ENCODE data around the gene SPAG8.
A peak's percentile ranks its signal among the peaks of the same experiment; 100 is the strongest.

The SPAG8 gene, protein sequence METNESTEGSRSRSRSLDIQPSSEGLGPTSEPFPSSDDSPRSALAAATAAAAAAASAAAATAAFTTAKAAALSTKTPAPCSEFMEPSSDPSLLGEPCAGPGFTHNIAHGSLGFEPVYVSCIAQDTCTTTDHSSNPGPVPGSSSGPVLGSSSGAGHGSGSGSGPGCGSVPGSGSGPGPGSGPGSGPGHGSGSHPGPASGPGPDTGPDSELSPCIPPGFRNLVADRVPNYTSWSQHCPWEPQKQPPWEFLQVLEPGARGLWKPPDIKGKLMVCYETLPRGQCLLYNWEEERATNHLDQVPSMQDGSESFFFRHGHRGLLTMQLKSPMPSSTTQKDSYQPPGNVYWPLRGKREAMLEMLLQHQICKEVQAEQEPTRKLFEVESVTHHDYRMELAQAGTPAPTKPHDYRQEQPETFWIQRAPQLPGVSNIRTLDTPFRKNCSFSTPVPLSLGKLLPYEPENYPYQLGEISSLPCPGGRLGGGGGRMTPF

DNA sequence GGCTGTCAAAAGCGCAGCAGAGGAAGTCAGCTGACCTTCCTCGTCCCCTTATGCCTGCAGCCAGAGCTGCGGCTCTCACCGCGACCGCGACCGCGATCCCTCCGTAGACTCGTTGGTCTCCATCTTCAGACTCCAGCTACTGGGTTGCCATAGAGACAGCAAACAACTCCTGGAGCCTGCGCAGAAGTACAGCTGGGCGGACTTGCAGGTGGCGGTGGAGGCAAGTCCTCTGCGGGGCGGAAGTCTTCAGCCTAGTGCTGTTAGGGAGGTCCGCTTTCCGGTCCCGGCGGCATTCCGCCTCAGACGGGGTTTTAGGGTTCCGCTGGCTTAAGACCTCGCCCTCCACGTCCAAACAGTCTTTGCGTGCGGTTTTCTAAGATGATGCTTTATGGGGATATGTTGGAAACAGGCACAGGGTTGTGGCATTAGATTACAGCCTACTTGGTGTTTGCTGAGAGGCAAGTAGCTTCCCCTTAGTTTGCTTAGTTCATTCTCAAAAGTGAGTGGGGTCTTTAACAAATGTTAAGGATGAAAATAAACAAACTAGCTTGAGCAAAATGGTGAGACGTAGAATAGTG, at the start of gene SPAG8:
Gene SPAG8, minus strand, starts transcription at position 238 of the 578 bp plus-strand sequence. Its CDS starts 115 bp downstream, at position 123.
- Mint-ChIP-seq H3K27me3 (peaks cover 10% of the 10 kb centered on the region), H3K36me3 (peaks cover 18% of the 10 kb centered on the region), H3K27ac (peak within 1 kb of the TSS; percentile 96), H3K4me1 (peaks cover 47% of the 10 kb centered on the region), H3K4me3 (peak within 1 kb of the TSS; percentile 74), H3K9me3 (peaks cover 3% of the 10 kb centered on the region)
- CTCF ChIA-PET = interaction anchor here (0.8 to 2.7 kb wide), 10 partner anchors 13 to 208 kb away, joined by 3 to 14 read pairs (median 4); partner anchors contain the start of genes CCDC107, CREB3, RMRP and TLN1
- DNase-seq = peak; percentile 98

DNA sequence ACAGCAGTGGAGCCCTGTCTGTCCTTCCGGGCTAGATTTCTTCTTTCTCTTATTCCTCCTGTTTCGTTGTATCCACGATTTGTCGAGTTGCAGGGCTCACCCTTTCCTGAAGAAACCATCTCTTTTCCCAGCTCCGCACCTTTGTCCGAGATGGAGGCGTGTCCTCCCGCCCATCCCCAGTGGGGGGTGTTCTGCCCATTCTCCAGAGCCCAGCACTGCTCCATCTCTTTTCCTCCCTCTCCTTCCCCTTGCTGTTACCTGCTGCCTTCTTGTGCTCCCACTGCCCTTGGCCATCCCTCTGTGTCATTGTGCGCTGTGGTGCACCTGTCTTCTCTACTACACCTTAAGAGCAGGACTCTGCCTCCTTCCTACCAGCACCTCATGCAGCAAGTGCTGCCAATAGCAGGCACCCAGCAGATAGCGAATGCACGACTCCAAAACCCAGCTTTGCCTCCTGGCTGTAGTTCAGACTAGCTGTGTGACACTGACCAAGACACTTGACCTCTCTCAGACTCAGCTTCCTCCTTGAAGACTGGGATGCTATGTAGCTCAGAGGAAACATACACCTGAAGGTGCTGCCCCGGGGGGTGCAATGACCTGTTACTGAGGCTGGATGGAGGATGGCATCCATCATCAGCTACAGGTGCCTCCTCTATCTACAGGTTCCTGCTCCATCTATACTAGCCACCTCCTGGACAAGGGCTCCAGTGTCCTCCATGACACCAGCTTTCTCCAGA, 49.3 kb upstream of the SPAG8 start:
- Mint-ChIP-seq H3K27ac (no peak overlapping the region), H3K9me3 (no peaks in the 10 kb centered on the region), H3K4me1 (peaks cover 7% of the 10 kb centered on the region), H3K4me3 (no peak overlapping the region), H3K27me3 (peaks cover 62% of the 10 kb centered on the region), H3K36me3 (no peaks in the 10 kb centered on the region)
- DNase-seq = no peak
- CTCF ChIA-PET = interaction anchor here (1.3 kb wide), 1 partner anchor 162 kb away, joined by 4 read pairs; no protein-coding TSS in a partner anchor

GRCh38 chr9:35859990-35860339, 47.9 kb upstream of the SPAG8 start:
- H3K9me3 Mint-ChIP-seq = no peaks in the 10 kb centered on the region
- no peak overlapping the region for H3K27ac Mint-ChIP-seq
- no peak for DNase-seq
- H3K36me3 Mint-ChIP-seq = no peaks in the 10 kb centered on the region
- peaks cover 7% of the 10 kb centered on the region for H3K4me1 Mint-ChIP-seq
- peaks cover 60% of the 10 kb centered on the region for H3K27me3 Mint-ChIP-seq
- no peak overlapping the region for H3K4me3 Mint-ChIP-seq
- CTCF ChIA-PET = interaction anchor here (1.3 kb wide), 1 partner anchor 163 kb away, joined by 4 read pairs; no protein-coding TSS in a partner anchor

DNA sequence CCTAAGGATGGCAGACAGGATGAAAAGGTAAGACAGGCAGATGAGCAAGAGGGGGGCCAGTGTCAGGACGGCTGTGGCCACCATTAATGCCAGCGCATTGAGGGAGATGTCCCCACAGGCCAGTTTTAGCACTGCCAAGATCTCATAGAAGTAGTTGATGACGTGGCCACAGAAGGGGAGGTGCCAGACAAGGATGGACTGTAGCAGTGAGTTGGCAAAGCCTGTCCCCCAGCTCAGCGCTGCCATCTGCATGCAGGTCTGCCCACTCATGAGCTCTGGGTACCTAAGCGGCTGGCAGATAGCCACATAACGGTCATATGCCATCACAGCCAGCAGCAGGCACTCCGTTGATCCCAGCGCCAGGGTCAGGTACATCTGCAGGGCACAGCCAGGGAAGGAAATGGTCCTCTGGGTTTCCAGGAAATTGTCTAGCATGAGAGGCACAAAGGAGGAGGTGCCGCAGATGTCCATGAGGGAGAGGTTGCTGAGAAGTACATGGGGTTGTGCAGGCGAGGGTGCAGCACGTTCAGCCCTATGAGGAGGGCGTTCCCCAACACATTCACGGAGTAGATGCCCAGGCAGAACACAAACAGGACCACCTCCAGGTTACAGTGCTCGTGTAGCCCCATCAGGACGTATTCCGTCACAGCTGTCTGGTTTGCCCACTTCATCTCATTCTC, 47.4 kb upstream of the SPAG8 start:
- Mint-ChIP-seq H3K9me3 (no peaks in the 10 kb centered on the region), H3K4me3 (no peak overlapping the region), H3K27me3 (peaks cover 56% of the 10 kb centered on the region), H3K4me1 (peaks cover 7% of the 10 kb centered on the region), H3K36me3 (no peaks in the 10 kb centered on the region), H3K27ac (no peak overlapping the region)
- CTCF ChIA-PET = no interaction called here
- DNase-seq = no peak

DNA sequence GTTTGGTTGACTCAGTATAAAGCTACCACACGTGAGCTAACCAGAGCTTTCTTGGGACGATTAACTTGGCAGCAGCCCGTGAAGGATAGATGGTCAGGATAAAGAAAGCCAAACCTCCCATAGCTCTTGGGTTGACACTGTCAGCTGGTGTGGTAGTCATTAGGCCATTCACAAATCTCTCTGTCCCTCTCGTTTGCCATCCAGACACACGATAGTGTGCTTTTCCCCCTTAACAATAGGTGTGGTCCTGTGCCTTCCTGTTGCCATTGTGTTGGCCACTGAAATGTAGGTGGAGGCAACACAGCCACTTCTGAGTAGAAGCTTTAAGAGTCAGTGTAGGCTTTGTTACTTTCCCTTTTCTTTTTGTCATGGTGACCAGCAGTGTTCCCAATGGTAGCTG, 46.4 kb upstream of the SPAG8 start:
- H3K27me3 Mint-ChIP-seq = peaks cover 61% of the 10 kb centered on the region
- H3K9me3 Mint-ChIP-seq = no peaks in the 10 kb centered on the region
- H3K4me1 Mint-ChIP-seq = peaks cover 7% of the 10 kb centered on the region
- no peaks in the 10 kb centered on the region for H3K36me3 Mint-ChIP-seq
- no peak overlapping the region for H3K27ac Mint-ChIP-seq
- DNase-seq = no peak
- CTCF ChIA-PET = interaction anchor here (1.6 to 1.9 kb wide), 3 partner anchors 10 to 32 kb away, joined by 4 to 7 read pairs (median 4); no protein-coding TSS in a partner anchor
- no peak overlapping the region for H3K4me3 Mint-ChIP-seq

GRCh38 chr9:35856882-35857281, 44.8 kb upstream of the SPAG8 start:
- Mint-ChIP-seq H3K4me1 (peaks cover 7% of the 10 kb centered on the region), H3K36me3 (no peaks in the 10 kb centered on the region), H3K9me3 (no peaks in the 10 kb centered on the region), H3K27ac (no peak overlapping the region), H3K27me3 (peaks cover 54% of the 10 kb centered on the region), H3K4me3 (no peak overlapping the region)
- DNase-seq = no peak
- CTCF ChIA-PET = interaction anchor here (1.1 to 1.9 kb wide), 6 partner anchors 9 to 1558 kb away, joined by 3 to 7 read pairs (median 4); no protein-coding TSS in a partner anchor

- no peaks in the 10 kb centered on the region for H3K36me3 Mint-ChIP-seq
- H3K9me3 Mint-ChIP-seq = no peaks in the 10 kb centered on the region
- CTCF ChIA-PET = interaction anchor here (1.2 kb wide), 1 partner anchor 1559 kb away, joined by 3 read pairs; no protein-coding TSS in a partner anchor
- H3K4me1 Mint-ChIP-seq = peaks cover 7% of the 10 kb centered on the region
- H3K27me3 Mint-ChIP-seq = peaks cover 48% of the 10 kb centered on the region
- no peak for DNase-seq
- H3K4me3 Mint-ChIP-seq = no peak overlapping the region
- no peak overlapping the region for H3K27ac Mint-ChIP-seq
These were observed 44.1 kb upstream of the SPAG8 start for GRCh38 chr9:35856206-35856605.

- no peaks in the 10 kb centered on the region for H3K36me3 Mint-ChIP-seq
- CTCF ChIA-PET = interaction anchor here (1.6 kb wide), 1 partner anchor 28 kb away, joined by 3 read pairs; no protein-coding TSS in a partner anchor
- no peak for DNase-seq
These were observed 42.2 kb upstream of the SPAG8 start for GRCh38 chr9:35854091-35854762.

DNA sequence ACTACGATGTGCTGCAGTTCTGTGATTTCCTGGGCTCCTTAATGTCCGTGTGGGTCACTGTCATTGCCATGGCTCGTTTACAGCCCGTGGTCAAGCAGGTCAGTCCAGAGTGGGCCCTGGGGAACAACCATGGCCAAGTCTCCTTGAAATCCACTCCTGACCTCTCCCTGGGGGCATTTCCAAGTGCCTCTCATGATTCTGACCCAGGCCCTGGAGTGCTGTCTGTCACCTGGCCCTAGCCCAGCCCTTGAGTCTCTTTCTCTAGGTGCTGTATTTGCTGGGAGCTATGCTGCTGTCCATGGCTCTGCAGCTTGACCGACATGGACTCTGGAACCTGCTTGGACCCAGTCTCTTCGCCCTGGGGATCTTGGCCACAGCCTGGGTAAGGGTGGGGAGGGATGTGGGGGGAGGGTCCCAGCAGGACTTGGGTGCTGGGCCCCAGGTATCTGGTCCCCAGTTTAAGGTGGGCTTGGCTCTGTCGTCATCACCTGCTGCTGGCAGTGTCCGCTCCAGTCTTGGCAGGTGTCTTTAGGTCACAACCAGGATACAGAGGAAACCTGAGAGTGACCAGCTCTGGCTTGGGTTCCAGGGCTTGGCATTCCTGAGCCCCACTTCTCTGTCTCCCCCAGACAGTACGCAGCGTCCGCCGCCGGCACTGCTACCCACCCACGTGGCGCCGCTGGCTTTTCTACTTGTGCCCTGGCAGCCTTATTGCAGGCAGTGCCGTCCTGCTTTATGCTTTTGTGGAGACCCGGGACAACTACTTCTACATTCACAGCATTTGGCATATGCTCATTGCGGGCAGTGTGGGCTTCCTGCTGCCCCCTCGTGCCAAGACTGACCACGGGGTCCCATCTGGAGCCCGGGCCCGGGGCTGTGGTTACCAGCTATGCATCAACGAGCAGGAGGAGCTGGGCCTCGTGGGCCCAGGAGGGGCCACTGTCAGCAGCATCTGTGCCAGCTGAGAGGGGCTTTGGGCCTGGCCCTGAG, 41.1 kb upstream of the SPAG8 start:
- H3K27me3 Mint-ChIP-seq = peaks cover 20% of the 10 kb centered on the region
- H3K4me1 Mint-ChIP-seq = no peaks in the 10 kb centered on the region
- no peak overlapping the region for H3K27ac Mint-ChIP-seq
- H3K36me3 Mint-ChIP-seq = no peaks in the 10 kb centered on the region
- CTCF ChIA-PET = interaction anchor here (1.1 kb wide), 1 partner anchor 63 kb away, joined by 3 read pairs; no protein-coding TSS in a partner anchor
- H3K9me3 Mint-ChIP-seq = no peaks in the 10 kb centered on the region
- no peak overlapping the region for H3K4me3 Mint-ChIP-seq
- no peak for DNase-seq

More at GRCh38 chr9:35854091-35854762, 42.2 kb upstream of the SPAG8 start:
- H3K4me3 Mint-ChIP-seq = no peak overlapping the region
- no peaks in the 10 kb centered on the region for H3K9me3 Mint-ChIP-seq
- no peak overlapping the region for H3K27ac Mint-ChIP-seq
- H3K27me3 Mint-ChIP-seq = peaks cover 29% of the 10 kb centered on the region
- peaks cover 7% of the 10 kb centered on the region for H3K4me1 Mint-ChIP-seq

- H3K27me3 Mint-ChIP-seq = peaks cover 15% of the 10 kb centered on the region
- CTCF ChIA-PET = interaction anchor here (1.1 kb wide), 1 partner anchor 62 kb away, joined by 3 read pairs; no protein-coding TSS in a partner anchor
- H3K4me1 Mint-ChIP-seq = no peaks in the 10 kb centered on the region
- H3K27ac Mint-ChIP-seq = no peak overlapping the region
- H3K36me3 Mint-ChIP-seq = no peaks in the 10 kb centered on the region
- DNase-seq = no peak
- H3K4me3 Mint-ChIP-seq = no peak overlapping the region
- no peaks in the 10 kb centered on the region for H3K9me3 Mint-ChIP-seq
These were observed 40.3 kb upstream of the SPAG8 start for GRCh38 chr9:35852267-35852815.

DNA sequence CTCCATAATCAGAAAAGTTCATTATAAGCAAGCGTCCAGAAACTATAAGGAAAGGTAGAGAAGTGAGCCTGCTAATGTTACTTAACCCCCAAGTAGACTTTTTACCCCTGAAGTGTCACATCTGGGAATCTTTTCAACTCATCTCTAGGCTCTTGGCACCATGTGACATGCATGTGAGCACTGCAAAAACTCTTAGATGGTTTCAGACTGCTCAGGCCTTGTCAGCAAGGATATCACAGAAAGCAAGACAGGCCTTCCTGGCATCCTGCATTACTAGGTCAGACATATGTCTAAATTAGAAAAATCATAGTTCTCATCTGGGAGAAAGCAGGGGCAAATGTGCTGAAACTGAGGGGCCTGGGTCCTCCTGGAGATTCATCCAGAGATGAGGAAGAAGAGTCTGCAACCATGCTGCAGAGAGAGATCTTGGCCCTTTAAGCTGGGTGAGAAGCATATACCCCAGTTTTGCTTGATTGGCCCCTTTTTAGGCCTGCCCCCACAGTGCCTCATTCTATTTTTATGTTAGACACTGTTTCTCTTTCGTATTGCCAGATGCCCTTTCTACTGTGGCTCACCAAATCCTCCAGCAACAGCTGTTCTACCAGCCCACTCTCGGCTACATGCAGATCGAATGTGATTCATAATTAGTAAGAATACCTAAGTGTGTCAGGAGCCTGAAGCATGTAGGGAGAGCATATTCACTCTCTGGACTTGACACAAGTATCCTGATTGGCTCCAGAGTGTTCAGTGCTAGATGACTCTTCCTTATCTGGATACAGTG, 35.9 kb upstream of the SPAG8 start:
- CTCF ChIA-PET = interaction anchor here (1.4 kb wide), 2 partner anchors 10 to 22 kb away, joined by 4 read pairs; no protein-coding TSS in a partner anchor
- no peak overlapping the region for H3K27ac Mint-ChIP-seq
- H3K9me3 Mint-ChIP-seq = no peaks in the 10 kb centered on the region
- peaks cover 25% of the 10 kb centered on the region for H3K4me1 Mint-ChIP-seq
- no peaks in the 10 kb centered on the region for H3K36me3 Mint-ChIP-seq
- H3K27me3 Mint-ChIP-seq = peaks cover 11% of the 10 kb centered on the region
- no peak for DNase-seq
- no peak overlapping the region for H3K4me3 Mint-ChIP-seq
